Astrocyte of the spinal cord (primary cell): Measurements from ENCODE around the gene MCU.

Experiments used
- DNase-seq: peaks from one replicate; pipeline ENCODE4 v3.0.0; 2011; ENCODE audit warnings: low read depth, low spot score
- H3K4me3 ChIP-seq: 2 replicates; pipeline ENCODE4 v1.5.1; 2011; ENCODE audit warnings: low read depth, mild to moderate bottlenecking, low read length, moderate library complexity
- in situ Hi-C: cut with HindIII; loops from 2 replicates; pipeline ENCODE4 v1.10.0; 2017; ENCODE audit warnings: low sequenced_read_pairs
- TF ChIP-seq, protein P1 (sequence below): IDR thresholded peaks from 2 replicates; pipeline ENCODE4 v1.5.1; 2012; ENCODE audit warnings: low read depth, mild to moderate bottlenecking, low read length, inconsistent platforms

MCU gene

DNA sequence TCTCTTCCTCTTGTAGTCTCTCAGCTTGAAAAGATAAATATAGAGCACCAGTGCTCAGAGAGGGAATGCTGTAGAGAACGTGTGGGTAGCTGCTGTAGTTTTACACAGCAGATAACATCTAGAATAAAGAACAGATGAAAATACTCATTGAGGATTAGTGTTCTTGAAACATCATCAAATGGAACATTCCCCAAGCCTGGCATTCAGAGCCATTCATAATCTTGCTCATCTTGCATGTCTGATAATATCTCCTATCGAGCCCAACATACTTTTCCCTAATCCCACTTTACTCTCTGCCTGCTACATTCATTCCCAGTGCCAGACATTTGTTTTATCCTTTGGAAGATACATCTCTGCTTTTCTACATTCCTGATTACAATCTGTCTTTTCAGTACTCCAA lies 35.2 kb downstream of the MCU start:
- H3K4me3 ChIP-seq, result no peak overlapping the region
- DNase-seq, result no peak
- in situ Hi-C loops, result no loop called here
- TF ChIP-seq, protein P1, sequence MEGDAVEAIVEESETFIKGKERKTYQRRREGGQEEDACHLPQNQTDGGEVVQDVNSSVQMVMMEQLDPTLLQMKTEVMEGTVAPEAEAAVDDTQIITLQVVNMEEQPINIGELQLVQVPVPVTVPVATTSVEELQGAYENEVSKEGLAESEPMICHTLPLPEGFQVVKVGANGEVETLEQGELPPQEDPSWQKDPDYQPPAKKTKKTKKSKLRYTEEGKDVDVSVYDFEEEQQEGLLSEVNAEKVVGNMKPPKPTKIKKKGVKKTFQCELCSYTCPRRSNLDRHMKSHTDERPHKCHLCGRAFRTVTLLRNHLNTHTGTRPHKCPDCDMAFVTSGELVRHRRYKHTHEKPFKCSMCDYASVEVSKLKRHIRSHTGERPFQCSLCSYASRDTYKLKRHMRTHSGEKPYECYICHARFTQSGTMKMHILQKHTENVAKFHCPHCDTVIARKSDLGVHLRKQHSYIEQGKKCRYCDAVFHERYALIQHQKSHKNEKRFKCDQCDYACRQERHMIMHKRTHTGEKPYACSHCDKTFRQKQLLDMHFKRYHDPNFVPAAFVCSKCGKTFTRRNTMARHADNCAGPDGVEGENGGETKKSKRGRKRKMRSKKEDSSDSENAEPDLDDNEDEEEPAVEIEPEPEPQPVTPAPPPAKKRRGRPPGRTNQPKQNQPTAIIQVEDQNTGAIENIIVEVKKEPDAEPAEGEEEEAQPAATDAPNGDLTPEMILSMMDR, result no peak

DNA sequence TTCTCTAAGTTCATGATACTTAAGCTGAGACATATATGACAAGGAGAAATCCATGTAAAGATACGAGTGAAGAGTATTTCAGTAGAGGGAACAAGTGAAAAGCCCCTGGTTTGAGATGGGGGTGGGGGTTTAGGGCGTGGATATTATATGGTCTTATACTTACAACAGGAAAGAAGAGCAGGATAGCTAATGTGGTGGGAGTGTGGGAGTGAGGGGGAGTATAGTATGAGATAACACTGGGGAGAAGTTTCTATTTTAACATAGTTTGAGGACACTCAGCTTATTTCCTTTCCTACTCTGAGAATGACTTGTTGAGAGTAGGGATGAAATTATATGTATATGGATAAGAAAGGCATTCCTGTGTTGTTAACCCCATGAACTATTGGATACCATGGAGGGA lies 36.5 kb downstream of the MCU start:
- TF ChIP-seq, protein P1, result no peak
- no peak for DNase-seq
- in situ Hi-C loops, result no loop called here
- no peak overlapping the region for H3K4me3 ChIP-seq

DNA sequence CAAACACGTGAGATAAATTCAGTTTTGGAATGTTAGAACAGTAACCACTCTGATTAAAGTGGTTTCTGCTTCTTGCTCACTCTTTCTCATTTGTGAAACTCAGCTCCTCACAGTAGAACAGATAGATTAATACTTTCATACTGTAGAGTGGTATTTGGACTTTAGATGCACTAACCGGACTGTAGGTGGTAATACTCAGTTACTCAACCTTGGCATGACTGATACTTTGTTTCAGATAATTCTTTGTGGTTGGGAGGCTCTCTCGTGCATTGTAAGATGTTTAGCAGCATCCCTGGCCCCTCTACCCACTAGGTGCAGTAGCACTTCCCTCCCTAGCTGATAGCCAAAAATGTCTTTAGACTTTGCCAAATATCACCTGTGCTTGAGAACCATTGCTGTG lies 37.6 kb downstream of the MCU start:
- no peak overlapping the region for H3K4me3 ChIP-seq
- TF ChIP-seq, protein P1, result no peak
- no peak for DNase-seq
- in situ Hi-C loops, result no loop called here

DNA sequence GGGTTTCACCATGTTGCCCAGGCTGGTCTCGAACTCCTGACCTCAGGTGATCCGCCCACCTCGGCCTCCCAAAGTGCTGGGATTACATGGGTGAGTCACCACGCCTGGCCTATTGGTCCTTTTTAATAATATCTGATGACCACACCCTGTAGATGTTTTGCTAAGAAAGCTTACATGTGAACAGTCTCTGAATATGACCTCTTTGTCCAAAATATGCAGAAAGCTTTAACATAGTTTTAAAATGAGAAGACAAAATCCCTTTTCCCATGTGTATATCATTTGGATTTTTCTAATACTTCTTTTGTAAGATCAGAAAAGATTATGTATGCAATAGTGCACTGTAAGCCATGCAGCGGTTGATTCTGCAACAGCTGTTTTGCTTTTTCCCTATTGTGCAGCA lies 38.5 kb downstream of the MCU start:
- in situ Hi-C loops, result no loop called here

DNA sequence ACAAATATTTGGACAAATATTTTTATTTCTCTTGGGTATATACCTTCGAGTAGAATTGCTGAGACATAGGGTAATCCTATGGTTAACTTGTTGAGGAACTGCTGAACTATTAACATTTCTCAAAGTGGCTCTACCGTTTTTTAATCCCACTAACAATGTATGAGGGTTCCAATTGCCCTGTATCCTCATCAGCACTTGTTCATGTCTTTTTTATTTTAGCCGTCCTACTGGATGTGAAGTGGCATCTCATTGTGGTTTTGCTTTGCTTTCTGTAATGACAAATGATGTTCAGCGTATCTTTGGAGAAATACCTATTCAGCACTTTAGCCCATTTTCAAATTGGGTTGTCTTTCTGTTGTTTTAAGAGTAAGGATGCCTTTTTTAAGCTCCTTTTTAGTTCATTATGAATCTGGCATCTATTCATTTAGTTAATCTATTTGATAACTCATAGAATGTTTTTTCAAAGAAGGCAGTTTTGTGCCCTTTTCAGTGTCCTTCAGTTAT lies 40.0 kb downstream of the MCU start:
- TF ChIP-seq, protein P1, result no peak
- H3K4me3 ChIP-seq, result no peak overlapping the region
- in situ Hi-C loops, result no loop called here
- DNase-seq, result no peak

More for the DNA sequence above, 38.5 kb downstream of the MCU start:
- no peak overlapping the region for H3K4me3 ChIP-seq
- TF ChIP-seq, protein P1, result no peak
- no peak for DNase-seq

DNA sequence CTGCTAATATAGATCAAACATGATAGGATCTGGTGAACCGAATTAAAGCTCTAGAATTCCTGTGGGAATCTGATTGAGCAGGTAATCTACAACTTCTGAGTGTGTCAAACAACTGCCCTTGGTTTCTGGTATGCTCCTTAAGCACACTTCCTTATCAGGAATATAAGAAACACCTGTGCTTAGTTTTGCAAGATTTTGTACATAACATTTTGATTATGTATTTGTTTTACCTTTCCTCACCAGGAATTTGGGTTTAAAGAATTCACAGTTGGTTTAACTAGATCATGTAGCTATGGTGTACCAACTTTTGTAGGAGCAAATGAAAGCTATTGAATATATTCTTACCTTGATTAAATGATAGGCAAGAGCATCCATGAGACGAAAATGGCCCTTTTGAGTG lies 40.6 kb downstream of the MCU start:
- TF ChIP-seq, protein P1, result no peak
- in situ Hi-C loops, result no loop called here
- H3K4me3 ChIP-seq, result no peak overlapping the region
- DNase-seq, result no peak

DNA sequence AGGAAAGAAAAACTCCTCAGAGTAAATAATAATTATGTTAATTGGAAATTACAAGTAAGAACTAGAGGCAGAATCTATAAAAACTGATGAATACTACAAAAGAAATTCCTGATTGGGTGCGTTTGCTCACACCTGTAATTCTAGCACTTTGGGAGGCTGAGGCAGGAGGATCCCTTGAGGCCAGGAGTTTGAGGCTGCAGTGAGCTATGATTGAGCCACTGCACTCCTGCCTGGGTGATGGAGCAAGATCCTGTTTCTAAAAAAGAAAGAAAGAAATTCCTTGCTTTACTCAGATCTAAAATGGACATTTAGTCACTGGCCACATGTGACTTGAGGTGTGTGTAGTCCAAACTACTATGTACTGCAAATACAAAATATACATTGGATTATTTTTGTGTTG lies 42.0 kb downstream of the MCU start:
- DNase-seq, result no peak
- in situ Hi-C loops, result no loop called here
- TF ChIP-seq, protein P1, result no peak
- H3K4me3 ChIP-seq, result no peak overlapping the region
